ENCODE results near the gene KLHL15.

GRCh38 chrX:24017674-24018073 lies 9.3 kb downstream of the KLHL15 start:
- no peak for TF ChIP-seq EZH2 (IDR thresholded peaks at IDR 0.05; ENCODE audit: borderline replicate concordance, low read depth, low read length, severe bottlenecking)
- no peak for TF ChIP-seq CTCF (IDR thresholded peaks at IDR 0.05; ENCODE audit: borderline replicate concordance, extremely low read depth, low read length, poor library complexity, severe bottlenecking)

Data from DND-41 (cell line).